Myocyte (in vitro differentiated cells): ENCODE results near the gene ENOX2. TPM values are rescaled to one million over a fixed set of nuclear protein-coding genes. Genes with fewer than 3 reads are reported as not detected.
"Not testable (repeated sequence)": the region's sequence is repeated elsewhere in the genome, so short reads cannot be mapped to it uniquely, and the experiment has no call there.

ENCODE experiments used
- DNase-seq: peaks from one replicate; pipeline ENCODE4 v3.0.0-alpha.2; 2012; ENCODE audit warnings: low read depth
- total RNA-seq: library from RNA; depleted of rRNA; stranded (reverse); fragments of >200 nt; gene quantifications from 2 replicates; pipeline ENCODE4 v1.2.3, GENCODE V29; 2014

Gene ENOX2
- total RNA-seq, 1 donor from 2014 or later: 12.1 TPM

- no peak for DNase-seq
Observed at GRCh38 chrX:130828641-130829040, 74.4 kb downstream of the ENOX2 start.

- no peak for DNase-seq
Observed at GRCh38 chrX:130827648-130828047, 75.4 kb downstream of the ENOX2 start.

- DNase-seq: no peak
Observed at GRCh38 chrX:130826249-130826648, 76.8 kb downstream of the ENOX2 start.

DNA sequence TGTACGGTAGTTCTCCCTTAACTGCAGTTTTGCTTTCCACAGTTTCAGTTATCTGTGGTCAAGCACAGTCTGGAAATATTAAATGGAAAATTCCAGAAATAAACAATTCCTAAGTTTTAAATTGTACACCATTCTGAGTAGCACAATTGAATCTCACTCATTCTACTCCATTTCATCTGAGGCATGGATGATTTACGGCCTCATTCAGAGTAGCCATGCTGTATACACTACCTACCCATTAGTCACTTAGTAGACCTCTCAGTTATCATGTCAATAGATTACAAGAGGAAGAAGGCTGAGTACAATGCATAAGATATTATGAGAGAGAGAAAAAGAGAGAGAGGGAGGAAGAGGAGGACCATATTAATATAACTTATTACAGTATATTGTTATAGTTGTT is 77.5 kb downstream of the ENOX2 start:
- no peak for DNase-seq

- DNase-seq: not testable (repeated sequence)
Observed at GRCh38 chrX:130819367-130819766, 83.6 kb downstream of the ENOX2 start.

DNA sequence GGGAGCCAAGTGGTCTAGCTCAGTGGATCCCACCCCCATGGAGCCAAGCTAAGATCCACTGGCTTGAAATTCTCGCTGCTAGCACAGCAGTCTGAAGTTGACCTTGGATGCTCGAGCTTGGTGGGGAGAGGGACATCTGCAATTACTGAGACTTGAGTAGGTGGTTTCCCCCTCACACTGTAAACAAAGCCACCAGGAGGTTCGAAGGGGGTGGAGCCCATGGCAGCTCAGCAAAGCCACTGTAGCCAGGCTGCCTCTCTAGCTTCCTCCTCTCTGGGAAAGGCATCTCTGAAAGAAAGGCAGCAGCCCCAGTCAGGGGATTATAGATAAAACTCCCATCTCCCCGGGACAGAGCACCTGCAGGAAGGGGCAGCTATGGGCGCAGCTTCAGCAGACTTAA is 89.1 kb downstream of the ENOX2 start:
- not testable (repeated sequence) for DNase-seq

DNA sequence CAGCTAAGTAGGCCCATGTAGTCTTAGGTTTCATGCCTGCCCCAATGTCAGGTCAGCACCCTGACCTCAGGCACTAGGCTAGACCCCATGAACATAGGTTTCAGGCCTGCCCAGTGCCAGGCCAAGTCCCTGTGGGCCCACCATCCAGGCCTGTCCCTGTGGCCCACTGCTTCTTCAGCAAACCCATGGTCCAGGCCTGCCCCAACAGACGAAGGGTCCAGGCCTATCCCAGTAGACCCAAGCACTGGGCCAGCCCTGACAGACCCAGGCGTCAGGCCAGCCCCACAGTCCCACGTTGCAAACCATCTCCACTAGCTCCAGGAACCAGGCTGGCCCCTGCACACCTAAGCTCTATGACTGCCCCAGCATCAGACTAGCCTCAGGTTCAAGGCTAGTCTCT is 92.4 kb downstream of the ENOX2 start:
- DNase-seq: no peak

DNA sequence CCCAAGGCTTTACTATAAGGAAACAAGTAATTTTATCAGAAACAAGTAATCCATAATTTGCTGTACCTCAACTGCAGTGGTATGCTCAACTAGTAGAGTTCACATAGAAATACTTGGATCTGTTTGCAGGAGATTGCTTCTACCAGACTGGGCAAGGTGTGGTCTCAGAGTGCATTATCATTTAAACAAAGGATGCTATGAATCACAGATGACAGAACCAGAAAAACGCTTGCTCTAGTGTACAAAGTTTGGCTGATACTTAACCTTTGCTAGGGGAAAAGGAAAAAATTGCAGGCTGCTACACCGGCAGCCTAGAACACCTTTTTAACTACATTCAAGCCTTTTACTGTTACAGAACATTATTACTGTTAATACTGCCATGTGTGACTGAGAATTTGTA is 97.1 kb downstream of the ENOX2 start:
- no peak for DNase-seq

DNA sequence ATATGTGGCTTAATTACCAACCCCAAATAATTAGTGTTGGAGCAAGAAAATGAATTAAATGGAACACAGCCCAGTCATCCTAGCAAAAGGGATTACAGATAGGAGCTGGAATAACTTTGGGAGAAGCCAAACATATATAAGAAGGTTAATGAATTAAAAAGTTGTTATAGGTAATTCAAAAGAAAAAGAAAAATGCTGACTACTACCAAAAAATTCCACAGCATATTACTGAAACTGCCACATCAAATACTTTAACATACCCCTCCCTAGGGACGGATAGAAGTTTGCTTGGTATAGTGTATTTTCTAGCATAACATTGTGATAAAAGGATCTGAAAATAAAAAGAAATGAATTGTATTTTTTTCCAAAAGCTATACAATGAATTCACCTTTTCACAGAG is 99.5 kb downstream of the ENOX2 start:
- DNase-seq: no peak

GRCh38 chrX:130801901-130802300 is 101.1 kb downstream of the ENOX2 start:
- DNase-seq: no peak

GRCh38 chrX:130799393-130799792 is 103.6 kb downstream of the ENOX2 start:
- DNase-seq: no peak

- no peak for DNase-seq
Observed at GRCh38 chrX:130793975-130794374, 109.0 kb downstream of the ENOX2 start.

DNA sequence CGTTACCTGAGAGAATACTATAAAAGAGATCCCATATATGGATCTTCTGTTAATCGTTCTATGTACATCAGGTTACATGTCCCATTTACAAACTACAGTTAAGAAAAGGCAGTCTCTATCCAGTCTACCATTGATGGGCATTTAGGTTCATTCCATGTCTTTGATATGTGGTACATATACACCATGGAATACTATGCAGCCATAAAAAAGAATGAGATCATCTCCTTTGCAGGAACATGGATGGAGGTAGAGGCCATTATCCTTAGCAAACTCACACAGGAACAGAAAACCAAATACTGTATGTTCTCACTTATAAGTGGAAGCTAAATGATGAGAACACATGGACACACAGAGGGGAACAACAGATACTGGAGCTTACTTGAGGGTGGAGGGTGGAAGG is 111.1 kb downstream of the ENOX2 start:
- not testable (repeated sequence) for DNase-seq

DNA sequence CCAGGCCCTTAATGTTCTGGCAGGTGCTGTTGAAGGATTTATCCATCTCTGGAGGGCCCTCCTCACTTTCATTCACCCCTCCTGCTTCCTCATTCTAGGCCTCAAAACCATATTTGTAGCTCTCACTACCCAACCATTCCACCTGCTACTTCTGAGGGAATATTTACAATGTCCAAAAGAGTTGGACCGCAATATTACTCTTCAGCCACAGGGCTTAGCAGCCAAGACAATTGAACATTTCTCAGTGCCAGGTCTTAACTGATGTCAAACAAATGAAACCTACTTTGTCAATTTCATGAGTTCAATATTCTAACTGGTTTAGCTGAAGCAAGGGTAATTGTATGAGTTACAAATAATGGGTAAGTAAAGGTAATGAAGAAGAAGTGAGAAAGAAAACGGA is 113.2 kb downstream of the ENOX2 start:
- no peak for DNase-seq

- DNase-seq: no peak
Observed at GRCh38 chrX:130788786-130789581, 114.0 kb downstream of the ENOX2 start.

GRCh38 chrX:130786030-130786429 is 117.0 kb downstream of the ENOX2 start:
- DNase-seq: no peak

GRCh38 chrX:130778773-130779172 is 124.2 kb downstream of the ENOX2 start:
- DNase-seq: no peak

DNA sequence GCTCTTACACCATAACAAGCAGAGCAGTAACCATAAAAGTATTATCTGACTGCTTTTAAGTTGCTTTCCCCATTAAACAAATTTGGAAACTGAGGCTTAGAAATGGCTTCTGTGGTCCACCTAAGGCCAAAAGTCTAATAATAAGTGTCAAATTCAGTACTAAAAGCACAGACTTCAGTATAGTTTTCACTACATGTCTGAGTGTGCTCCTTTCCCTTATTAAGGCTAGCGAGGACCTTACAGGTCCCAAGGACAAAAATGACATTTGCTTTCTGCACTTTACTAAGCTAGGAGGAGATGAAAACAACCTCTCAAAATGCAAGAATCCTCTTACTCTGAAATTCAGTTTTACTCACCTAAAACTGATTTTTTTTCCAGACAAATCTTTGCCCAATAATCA is 127.2 kb downstream of the ENOX2 start:
- no peak for DNase-seq

DNA sequence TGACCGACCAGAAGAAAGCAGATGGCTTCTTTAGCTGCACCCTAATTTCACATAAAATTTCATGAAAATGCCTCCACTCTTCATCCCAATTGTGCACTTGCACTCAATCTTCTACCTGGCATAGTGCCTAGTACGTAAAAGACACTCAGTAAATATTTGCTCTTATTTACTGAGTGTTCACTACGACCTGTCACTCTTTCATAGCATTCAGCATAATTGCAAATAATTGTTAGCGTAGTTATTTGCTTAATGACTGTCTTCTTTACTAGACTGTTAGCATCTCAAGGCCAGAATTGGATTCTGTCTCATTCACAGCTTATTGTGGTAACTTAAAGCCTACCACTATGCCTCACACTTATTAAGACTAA is 130.2 kb downstream of the ENOX2 start:
- no peak for DNase-seq

- peak; percentile 43 for DNase-seq
Observed at GRCh38 chrX:130772105-130772775, 130.8 kb downstream of the ENOX2 start.

DNA sequence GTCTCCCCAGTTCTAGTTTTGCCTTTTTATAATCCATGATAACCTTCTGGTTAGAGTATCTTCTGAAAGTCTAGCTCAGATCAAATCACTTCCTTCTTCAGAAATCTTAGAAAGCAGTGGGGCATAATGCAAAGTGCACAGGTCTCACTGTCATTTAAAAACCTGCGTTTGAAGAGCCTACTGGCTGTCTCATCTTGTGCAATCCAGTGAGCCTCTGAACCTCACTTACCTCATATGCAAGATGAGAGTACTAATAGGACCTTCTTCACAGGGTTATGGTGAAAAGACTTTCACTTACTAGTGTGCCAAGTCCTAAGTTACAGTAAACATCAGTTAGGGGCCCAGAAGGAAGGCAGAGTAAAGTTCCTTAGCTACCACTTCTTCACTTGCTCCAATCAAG is 131.4 kb downstream of the ENOX2 start:
- no peak for DNase-seq

GRCh38 chrX:130771230-130771629 is 131.8 kb downstream of the ENOX2 start:
- DNase-seq: no peak

DNA sequence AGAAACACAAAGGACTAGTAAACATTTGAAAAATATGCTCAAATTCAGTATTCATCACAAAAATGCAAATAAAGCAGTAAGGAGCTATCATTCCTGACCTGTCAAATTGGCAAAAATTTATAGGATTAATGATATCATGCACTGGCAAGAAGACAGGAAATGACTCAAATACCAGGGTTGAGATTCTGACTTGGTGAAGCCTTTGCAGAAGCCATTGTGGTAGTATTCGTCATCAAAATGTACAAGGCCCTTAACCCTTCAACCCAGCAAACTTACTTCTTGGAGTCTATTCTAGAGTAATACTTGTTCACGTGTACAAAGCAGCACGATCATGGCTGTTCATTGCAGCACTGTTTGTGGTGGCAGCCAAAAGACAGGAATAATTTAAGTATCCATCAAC is 132.4 kb downstream of the ENOX2 start:
- peak; percentile 46 for DNase-seq
